Activated CD8-positive, alpha-beta memory T cell treated with anti-CD3 and anti-CD28 coated beads, Interleukin-2, amount 10 ng/mL, durations not matched to agents 7 days and 5 days (primary cell): Measurements from ENCODE around the gene UPF3A. TPM values are rescaled to one million over a fixed set of nuclear protein-coding genes. Genes with fewer than 3 reads are reported as not detected.
"Not testable (repeated sequence)": the region's sequence is repeated elsewhere in the genome, so short reads cannot be mapped to it uniquely, and the experiment has no call there.

Experiments used
- ATAC-seq: fragments of 150-1000 bp; cut with Tn5 transposase; one replicate; pipeline ENCODE4 v1.10.0; 2021; ENCODE audit warnings: moderate library complexity
- CTCF ChIA-PET: fragments of 350-600 bp; sonication (Branson Sonifier 250); formaldehyde crosslinking; loops from one replicate; lab custom pipeline; 2021; ENCODE audit warnings: antibody characterized with exemption; lab: Charles Lee
- DNase-seq: peaks from one replicate; pipeline ENCODE4 v3.0.0-alpha.2; 2020
- H3K27ac Mint-ChIP-seq: one replicate; pipeline ENCODE4 v1.8.0; 2021; ENCODE audit warnings: mild to moderate bottlenecking, mixed read lengths
- H3K27me3 Mint-ChIP-seq: one replicate; pipeline ENCODE4 v1.8.0; 2021; ENCODE audit warnings: mixed read lengths
- H3K36me3 Mint-ChIP-seq: one replicate; pipeline ENCODE4 v1.8.0; 2021; ENCODE audit warnings: mild to moderate bottlenecking, mixed read lengths
- H3K4me1 Mint-ChIP-seq: one replicate; pipeline ENCODE4 v1.8.0; 2021; ENCODE audit warnings: mixed read lengths
- H3K4me3 Mint-ChIP-seq: one replicate; pipeline ENCODE4 v1.8.0; 2021; ENCODE audit warnings: mild to moderate bottlenecking, moderate library complexity, mixed read lengths
- H3K9me3 Mint-ChIP-seq: one replicate; pipeline ENCODE4 v1.8.0; 2022; ENCODE audit warnings: low read depth, mixed read lengths
- total RNA-seq, 2 experiments: library from RNA; stranded (reverse); gene quantifications; one replicate each; pipeline ENCODE4 v1.2.3, GENCODE V29; 2021

UPF3A gene
- total RNA-seq, 2 experiments from 2014 or later: 56.1 to 63.4 TPM

DNA sequence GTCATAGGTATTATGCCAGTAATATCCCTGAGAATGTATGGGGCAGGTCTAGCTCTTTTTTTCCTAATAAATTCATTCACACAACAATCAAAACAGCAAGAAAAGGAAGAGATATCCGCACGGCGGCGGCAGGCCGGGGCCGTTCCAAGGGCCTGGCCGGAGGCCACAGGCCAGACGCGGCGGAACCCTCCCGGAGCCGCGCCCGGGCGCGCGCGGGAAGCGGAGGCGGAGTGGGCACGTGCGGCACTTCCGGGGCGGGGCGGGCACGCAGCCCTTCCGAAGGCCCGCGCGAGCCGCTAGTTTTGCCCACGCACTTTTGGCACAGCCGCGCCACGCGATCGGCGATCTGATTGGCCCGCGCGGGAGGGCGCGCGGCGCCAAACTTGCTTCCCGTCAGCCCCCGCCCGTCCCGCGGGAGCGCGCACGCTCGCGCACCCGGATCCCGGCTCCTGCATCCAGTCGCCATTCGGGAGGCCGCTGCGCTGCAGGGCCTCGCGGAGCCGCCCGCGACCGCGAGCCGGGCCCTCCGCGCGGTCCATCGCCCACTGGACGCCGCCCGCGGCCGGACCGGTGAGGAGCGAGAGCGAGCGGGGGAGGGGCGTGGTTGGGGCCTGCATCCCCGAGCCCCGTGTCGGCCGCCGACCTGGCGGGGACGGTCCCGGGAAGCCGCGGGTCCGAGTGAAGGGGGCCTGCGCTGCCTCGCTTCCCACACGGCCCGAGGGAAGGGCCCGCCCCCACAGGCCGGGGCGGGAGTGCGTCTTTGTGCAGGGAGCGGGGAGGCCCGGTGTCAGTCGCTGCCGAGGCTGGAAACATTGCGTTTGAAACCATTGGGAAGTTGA is 32.9 kb downstream of the UPF3A start, which contains the start of gene CHAMP1:
Gene CHAMP1 (plus strand): TSS at position 430 of the 839 bp plus-strand sequence. CDS start 9,340 bp downstream, outside the sequence.
- Mint-ChIP-seq H3K9me3 (no peaks in the 10 kb centered on the region), H3K4me1 (peaks cover 47% of the 10 kb centered on the region), H3K4me3 (peak within 1 kb of the TSS; percentile 84), H3K36me3 (peaks cover 14% of the 10 kb centered on the region), H3K27me3 (no peaks in the 10 kb centered on the region), H3K27ac (peak within 1 kb of the TSS; percentile 90)
- CTCF ChIA-PET: interaction anchor here (0.9 kb wide), 1 partner anchor 32 kb away, joined by 5 read pairs; no protein-coding TSS in a partner anchor
- peak; percentile 92 for ATAC-seq
- DNase-seq: peak; percentile 95

DNA sequence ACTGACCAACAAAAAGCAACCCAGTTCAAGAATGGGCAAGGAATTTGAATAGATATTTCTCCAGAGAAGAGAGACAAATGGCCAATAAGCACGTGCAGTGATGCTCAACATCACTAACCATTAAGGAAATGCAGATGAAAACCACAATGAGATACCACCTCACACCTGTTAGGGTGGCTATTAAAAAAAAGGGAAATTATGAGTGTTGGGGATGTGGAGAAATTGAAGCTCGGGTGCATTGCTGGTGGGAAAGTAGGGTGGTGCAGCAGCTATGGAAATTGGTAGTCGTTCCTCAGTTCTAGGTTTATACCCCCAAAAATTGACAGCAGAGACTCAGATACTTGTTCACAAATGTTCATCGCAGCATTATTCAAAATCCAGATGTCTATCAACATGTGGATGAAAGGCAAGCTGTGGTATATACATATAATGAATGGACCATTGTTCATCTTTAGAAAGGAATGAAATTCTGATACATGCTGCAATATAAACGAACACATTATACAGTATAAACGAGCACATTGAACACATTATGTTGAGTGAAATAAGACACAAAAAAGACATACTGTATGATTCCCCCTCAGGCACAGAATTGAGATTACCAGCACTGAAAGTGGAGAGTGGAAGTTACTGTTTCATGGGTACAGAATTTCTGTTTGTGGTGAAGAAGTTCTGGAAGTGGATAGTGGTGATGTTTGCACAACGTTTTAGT is 33.8 kb downstream of the UPF3A start:
- DNase-seq (no peak), ATAC-seq (no peak)
- Mint-ChIP-seq H3K4me3 (peak overlapping the region; percentile 84), H3K9me3 (no peaks in the 10 kb centered on the region), H3K27ac (peak overlapping the region; percentile 77), H3K4me1 (peaks cover 56% of the 10 kb centered on the region), H3K27me3 (no peaks in the 10 kb centered on the region), H3K36me3 (peaks cover 23% of the 10 kb centered on the region)
- CTCF ChIA-PET: interaction anchor here (1.0 kb wide), 1 partner anchor 12 kb away, joined by 3 read pairs; no protein-coding TSS in a partner anchor

DNA sequence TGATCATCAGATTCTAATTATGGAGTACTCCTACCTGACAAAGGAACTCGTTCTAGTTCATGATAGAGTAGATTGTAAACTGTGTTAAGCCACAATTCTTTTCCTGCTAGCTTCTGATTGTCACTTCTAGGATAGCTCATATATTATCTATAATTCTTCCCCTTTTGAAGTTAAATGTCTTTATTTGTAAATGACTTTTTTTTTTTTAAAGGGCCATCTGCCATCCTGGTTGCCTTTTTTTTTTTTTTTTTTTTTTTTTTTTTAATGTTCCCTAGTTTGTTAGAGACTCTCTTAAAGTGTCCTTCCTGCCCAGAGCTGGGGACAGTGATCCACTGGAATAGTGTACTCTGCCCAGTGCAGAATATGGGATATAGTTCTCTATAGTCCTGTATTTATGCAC is 37.2 kb downstream of the UPF3A start:
- CTCF ChIA-PET: interaction anchor here (0.9 to 1.4 kb wide), 4 partner anchors 9 to 37 kb away, joined by 3 to 6 read pairs (median 3); no protein-coding TSS in a partner anchor
- no peak overlapping the region for H3K4me3 Mint-ChIP-seq
- peaks cover 62% of the 10 kb centered on the region for H3K4me1 Mint-ChIP-seq
- no peaks in the 10 kb centered on the region for H3K27me3 Mint-ChIP-seq
- peaks cover 49% of the 10 kb centered on the region for H3K36me3 Mint-ChIP-seq
- DNase-seq: no peak
- peak overlapping the region; percentile 35 for H3K27ac Mint-ChIP-seq
- ATAC-seq: no peak
- no peaks in the 10 kb centered on the region for H3K9me3 Mint-ChIP-seq

DNA sequence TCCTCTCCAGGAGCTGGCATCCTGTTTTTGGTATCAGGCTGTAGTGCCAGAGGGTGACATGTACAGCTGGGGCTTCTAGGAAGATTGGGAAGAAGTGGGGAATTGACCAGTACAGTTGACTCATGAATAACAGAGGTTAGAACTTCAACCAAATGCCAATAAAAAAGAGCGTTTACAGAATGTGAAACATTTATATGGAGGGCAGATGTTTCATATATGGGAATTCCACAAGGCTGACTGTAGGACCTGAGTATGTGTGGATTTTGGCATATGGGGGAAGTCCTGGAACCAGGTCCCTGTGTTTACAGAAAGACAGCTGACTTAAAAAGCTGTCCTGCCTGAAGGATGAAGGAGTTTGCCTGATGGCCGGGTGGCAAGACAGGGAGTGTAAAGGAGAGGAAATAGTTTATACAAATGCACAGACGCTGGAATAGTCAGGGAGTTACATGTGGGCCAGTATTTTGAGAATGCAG is 38.1 kb downstream of the UPF3A start:
- peaks cover 66% of the 10 kb centered on the region for H3K4me1 Mint-ChIP-seq
- peaks cover 57% of the 10 kb centered on the region for H3K36me3 Mint-ChIP-seq
- DNase-seq (no peak), ATAC-seq (no peak)
- no peak overlapping the region for H3K4me3 Mint-ChIP-seq
- no peaks in the 10 kb centered on the region for H3K27me3 Mint-ChIP-seq
- no peaks in the 10 kb centered on the region for H3K9me3 Mint-ChIP-seq
- H3K27ac Mint-ChIP-seq: peak overlapping the region; percentile 50
- CTCF ChIA-PET: no interaction called here

DNA sequence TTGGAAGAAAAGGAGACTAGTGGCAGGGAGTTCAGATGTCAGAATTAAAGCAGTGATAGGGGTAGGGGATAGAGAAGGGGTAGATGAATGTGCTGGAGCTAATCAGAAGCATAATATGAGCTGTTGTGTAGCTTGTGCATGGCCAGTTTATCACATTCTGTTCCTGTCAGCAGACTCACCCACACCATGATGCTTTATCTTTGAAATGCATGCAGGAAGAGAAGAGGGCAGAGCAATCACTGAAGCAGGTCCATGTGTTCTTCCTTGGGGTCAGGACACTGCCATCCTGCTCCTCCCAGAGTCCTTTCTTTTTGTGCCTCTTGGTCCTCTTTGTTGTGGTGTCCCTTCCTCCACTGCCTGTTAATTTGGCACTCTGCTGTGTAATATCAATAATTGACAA is 38.7 kb downstream of the UPF3A start:
- H3K9me3 Mint-ChIP-seq: no peaks in the 10 kb centered on the region
- CTCF ChIA-PET: no interaction called here
- no peak for ATAC-seq
- peak overlapping the region; percentile 50 for H3K27ac Mint-ChIP-seq
- H3K36me3 Mint-ChIP-seq: peaks cover 56% of the 10 kb centered on the region
- peaks cover 66% of the 10 kb centered on the region for H3K4me1 Mint-ChIP-seq
- DNase-seq: no peak
- no peak overlapping the region for H3K4me3 Mint-ChIP-seq
- no peaks in the 10 kb centered on the region for H3K27me3 Mint-ChIP-seq

DNA sequence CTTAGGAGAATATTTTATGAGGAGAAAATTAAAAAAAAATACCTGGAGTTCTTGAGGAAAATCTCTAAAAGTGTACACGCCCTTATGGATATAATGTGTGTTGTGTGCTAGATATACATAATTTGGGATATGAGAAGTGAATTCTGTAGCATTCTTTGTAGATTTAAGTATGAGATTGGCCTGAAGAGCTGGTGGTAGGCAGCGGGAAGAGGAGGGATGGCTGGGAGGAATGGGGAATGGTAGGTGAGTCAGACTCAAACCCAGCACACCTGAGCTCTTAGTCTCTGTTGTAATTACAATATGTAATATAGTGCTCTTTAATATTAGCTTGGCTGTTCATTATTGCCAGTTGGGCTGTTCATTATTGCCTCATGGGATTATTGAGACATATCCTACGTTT is 39.9 kb downstream of the UPF3A start:
- DNase-seq (no peak), ATAC-seq (no peak)
- CTCF ChIA-PET: interaction anchor here (1.0 kb wide), 1 partner anchor 17 kb away, joined by 3 read pairs; no protein-coding TSS in a partner anchor
- peaks cover 61% of the 10 kb centered on the region for H3K36me3 Mint-ChIP-seq
- peaks cover 69% of the 10 kb centered on the region for H3K4me1 Mint-ChIP-seq
- no peaks in the 10 kb centered on the region for H3K9me3 Mint-ChIP-seq
- no peaks in the 10 kb centered on the region for H3K27me3 Mint-ChIP-seq
- H3K27ac Mint-ChIP-seq: no peak overlapping the region
- no peak overlapping the region for H3K4me3 Mint-ChIP-seq

DNA sequence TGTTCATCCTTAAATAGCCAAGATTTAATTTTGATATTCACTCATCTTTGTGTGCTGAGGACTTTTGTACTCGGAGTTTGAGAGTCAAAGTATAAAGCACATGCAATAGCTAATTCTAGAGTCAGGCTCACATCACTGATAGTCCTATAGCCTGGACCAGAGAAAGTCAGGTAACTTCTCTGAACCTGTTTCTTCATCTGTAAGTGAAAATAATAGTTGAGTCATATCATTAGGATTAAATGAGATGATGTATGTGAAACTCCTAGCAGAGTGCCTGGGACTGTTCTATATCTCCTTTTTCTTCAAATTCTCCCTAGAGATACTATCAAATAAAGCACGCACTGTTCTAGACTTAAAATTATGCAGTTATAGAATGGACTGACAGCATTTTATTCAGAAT is 41.9 kb downstream of the UPF3A start:
- no peaks in the 10 kb centered on the region for H3K27me3 Mint-ChIP-seq
- peaks cover 70% of the 10 kb centered on the region for H3K36me3 Mint-ChIP-seq
- H3K27ac Mint-ChIP-seq: no peak overlapping the region
- peaks cover 53% of the 10 kb centered on the region for H3K4me1 Mint-ChIP-seq
- ATAC-seq (no peak), DNase-seq (no peak)
- CTCF ChIA-PET: no interaction called here
- H3K9me3 Mint-ChIP-seq: no peaks in the 10 kb centered on the region
- H3K4me3 Mint-ChIP-seq: no peak overlapping the region

DNA sequence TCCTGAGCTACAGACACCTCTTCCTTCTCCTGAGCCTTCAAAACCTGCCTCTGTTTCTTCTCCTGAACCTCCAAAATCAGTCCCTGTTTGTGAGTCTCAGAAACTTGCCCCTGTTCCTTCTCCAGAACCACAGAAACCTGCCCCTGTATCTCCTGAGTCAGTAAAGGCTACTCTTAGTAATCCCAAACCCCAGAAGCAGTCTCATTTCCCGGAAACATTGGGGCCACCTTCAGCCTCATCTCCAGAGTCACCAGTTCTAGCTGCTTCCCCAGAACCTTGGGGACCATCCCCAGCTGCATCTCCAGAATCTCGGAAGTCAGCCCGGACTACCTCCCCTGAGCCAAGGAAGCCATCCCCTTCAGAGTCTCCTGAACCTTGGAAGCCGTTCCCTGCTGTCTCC is 42.9 kb downstream of the UPF3A start:
- H3K4me1 Mint-ChIP-seq: peaks cover 45% of the 10 kb centered on the region
- H3K4me3 Mint-ChIP-seq: no peak overlapping the region
- H3K27me3 Mint-ChIP-seq: no peaks in the 10 kb centered on the region
- no peaks in the 10 kb centered on the region for H3K9me3 Mint-ChIP-seq
- peak overlapping the region; percentile 1 for H3K27ac Mint-ChIP-seq
- no peak for DNase-seq
- CTCF ChIA-PET: interaction anchor here (1.6 kb wide), 1 partner anchor 10 kb away, joined by 6 read pairs; no protein-coding TSS in a partner anchor
- ATAC-seq: no peak
- H3K36me3 Mint-ChIP-seq: peaks cover 67% of the 10 kb centered on the region

DNA sequence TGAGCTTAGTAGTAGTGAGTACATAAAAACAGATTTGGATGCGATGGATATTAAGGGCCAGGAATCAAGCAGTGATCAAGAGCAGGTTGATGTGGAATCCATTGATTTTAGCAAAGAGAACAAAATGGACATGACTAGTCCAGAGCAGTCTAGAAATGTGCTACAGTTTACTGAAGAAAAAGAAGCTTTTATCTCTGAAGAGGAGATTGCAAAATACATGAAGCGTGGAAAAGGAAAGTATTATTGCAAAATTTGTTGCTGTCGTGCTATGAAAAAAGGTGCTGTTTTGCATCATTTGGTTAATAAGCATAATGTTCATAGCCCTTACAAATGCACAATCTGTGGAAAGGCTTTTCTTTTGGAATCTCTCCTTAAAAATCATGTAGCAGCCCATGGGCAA is 44.3 kb downstream of the UPF3A start:
- no peak for ATAC-seq
- DNase-seq: no peak
- Mint-ChIP-seq H3K9me3 (no peaks in the 10 kb centered on the region), H3K4me1 (peaks cover 34% of the 10 kb centered on the region), H3K27ac (no peak overlapping the region), H3K27me3 (no peaks in the 10 kb centered on the region), H3K4me3 (no peak overlapping the region), H3K36me3 (peaks cover 58% of the 10 kb centered on the region)
- CTCF ChIA-PET: interaction anchor here (0.9 kb wide), 1 partner anchor 13 kb away, joined by 3 read pairs; no protein-coding TSS in a partner anchor

DNA sequence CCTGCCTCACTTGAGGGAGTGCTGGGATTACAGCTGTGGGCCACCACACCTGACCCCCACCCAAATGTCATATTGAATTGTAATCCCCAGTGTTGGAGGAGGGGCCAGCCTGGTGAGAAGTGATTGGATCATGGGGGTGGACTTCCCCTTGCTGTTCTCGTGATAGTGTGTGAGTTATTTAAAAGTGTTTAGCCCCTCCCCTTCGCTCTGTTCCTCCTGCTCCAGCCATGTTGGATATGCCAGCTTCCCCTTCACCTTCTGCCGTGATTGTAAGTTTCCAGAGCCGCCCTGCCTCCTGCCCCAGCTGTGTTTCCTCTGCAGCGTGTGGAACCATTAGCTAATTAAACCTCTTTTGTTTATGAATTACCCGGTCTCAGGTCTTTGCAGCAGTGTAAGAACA is 46.6 kb downstream of the UPF3A start:
- CTCF ChIA-PET: interaction anchor here (1.2 to 2.7 kb wide), 4 partner anchors 9 to 25 kb away, joined by 3 to 7 read pairs (median 4); no protein-coding TSS in a partner anchor
- no peak for ATAC-seq
- no peak for DNase-seq
- no peaks in the 10 kb centered on the region for H3K9me3 Mint-ChIP-seq
- H3K27ac Mint-ChIP-seq: no peak overlapping the region
- H3K4me3 Mint-ChIP-seq: no peak overlapping the region
- peaks cover 24% of the 10 kb centered on the region for H3K4me1 Mint-ChIP-seq
- H3K36me3 Mint-ChIP-seq: peaks cover 40% of the 10 kb centered on the region
- H3K27me3 Mint-ChIP-seq: no peaks in the 10 kb centered on the region

DNA sequence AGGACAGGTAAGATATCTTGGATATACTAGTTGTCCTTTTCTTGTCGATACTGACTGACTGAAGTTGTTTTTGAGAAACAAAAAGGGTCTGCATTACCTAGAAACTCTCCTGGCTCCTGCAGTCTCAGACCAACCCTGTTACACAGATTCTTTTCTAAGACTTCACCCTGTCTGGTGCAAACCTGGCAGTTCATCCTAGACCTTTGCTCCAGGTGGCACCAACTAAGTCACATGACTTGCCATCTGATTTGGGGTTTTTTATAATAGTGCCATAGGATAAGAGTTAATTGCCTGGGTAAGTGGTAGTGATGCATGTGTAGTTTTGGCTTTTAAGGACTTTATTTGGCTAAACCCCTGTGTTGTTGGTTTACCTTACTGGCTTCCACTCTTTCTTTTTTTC is 47.2 kb downstream of the UPF3A start:
- Mint-ChIP-seq H3K4me3 (no peak overlapping the region), H3K9me3 (no peaks in the 10 kb centered on the region), H3K36me3 (peaks cover 35% of the 10 kb centered on the region), H3K4me1 (peaks cover 25% of the 10 kb centered on the region), H3K27ac (no peak overlapping the region), H3K27me3 (no peaks in the 10 kb centered on the region)
- DNase-seq (no peak), ATAC-seq (no peak)
- CTCF ChIA-PET: interaction anchor here (1.2 to 2.7 kb wide), 3 partner anchors 10 to 24 kb away, joined by 3 to 7 read pairs (median 4); no protein-coding TSS in a partner anchor

DNA sequence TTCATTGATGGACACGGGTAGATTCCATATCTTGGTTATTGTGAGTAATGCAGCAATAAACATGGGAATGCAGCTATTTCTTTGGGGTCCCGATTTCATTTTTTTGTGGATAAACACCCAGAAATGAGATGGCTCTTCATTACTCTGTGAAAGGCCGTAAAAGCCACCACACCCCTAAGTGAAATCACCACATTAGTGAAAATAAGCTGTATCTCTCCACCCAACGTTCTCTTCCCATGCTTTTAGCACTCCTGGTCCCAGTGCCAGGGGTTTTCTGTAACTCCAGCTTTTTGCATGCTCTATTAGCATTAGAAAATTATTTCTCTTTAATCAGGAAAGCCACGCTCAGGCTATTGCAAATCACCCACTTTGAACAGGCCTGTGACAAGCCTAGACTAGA is 48.7 kb downstream of the UPF3A start:
- no peak for ATAC-seq
- H3K27ac Mint-ChIP-seq: no peak overlapping the region
- H3K4me3 Mint-ChIP-seq: no peak overlapping the region
- H3K36me3 Mint-ChIP-seq: peaks cover 24% of the 10 kb centered on the region
- H3K27me3 Mint-ChIP-seq: no peaks in the 10 kb centered on the region
- no peak for DNase-seq
- CTCF ChIA-PET: no interaction called here
- no peaks in the 10 kb centered on the region for H3K9me3 Mint-ChIP-seq
- H3K4me1 Mint-ChIP-seq: peaks cover 27% of the 10 kb centered on the region

DNA sequence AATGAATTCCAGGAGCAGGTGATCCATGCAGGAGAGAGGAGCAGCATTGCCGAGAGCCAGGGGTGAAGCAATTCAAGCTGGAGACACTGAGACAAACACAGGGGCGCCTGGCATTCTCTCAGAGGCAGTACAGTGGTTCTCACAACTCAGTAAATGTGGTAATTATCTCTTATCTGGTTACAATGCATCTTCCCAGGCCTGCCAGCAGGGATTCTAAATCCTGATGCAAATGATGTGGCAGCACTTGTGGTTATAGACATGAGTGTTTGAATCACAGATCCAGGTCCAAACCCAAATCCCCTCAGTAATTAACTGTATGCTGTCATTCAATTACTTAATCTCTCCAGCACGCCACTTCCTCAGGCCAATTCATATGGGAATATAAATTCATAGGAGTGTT is 52.5 kb downstream of the UPF3A start:
- H3K27me3 Mint-ChIP-seq, H3K36me3 Mint-ChIP-seq, DNase-seq, ATAC-seq, H3K9me3 Mint-ChIP-seq: not testable (repeated sequence)
- CTCF ChIA-PET: interaction anchor here (1.7 kb wide), 1 partner anchor 9 kb away, joined by 6 read pairs; no protein-coding TSS in a partner anchor
- Mint-ChIP-seq H3K4me1 (peaks cover 23% of the 10 kb centered on the region), H3K27ac (peak overlapping the region; percentile 83), H3K4me3 (peak overlapping the region; percentile 56)
